Measurements from ENCODE around the gene ASF1A.

DNA sequence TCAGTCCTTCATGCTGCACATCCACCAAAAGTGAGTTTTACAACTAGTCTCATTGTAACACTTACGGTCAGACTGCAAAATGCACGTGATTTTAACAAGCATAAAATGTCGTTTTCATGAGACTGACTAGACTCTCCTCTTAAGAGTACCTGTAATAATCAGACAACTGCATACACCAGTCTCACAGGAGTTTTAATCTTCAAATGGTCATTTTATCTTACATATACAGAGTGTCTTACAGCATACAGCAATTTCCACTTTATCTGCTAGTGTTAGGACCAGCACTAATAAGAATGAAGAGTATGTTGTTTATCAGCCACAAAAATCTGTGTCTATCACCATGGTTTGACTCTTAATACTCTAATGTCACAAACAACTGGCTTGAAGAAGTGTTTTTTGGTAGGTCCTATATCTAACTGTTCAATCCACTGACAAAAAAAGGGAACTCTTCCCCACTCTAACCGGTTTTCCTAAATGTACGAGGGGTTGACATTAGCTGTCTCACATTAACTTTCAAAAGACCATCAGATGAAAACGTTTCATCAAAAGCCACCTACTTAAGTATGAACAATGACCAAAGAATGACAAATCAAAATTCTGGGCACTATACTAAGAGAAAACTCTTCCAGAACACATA, 1.5 kb upstream of the ASF1A start:
- TF ChIP-seq TAF1 (conservative IDR thresholded peaks at IDR 0.05) (no peak), EGR1 (IDR thresholded peaks at IDR 0.05; ENCODE audit: low read depth in 2 of 2) (no peak), SP1 (IDR thresholded peaks at IDR 0.05) (no peak), YY1 (IDR thresholded peaks at IDR 0.05) (no peak), RAD21 (IDR thresholded peaks at IDR 0.05) (no peak)
- TF ChIP-seq, protein P1, sequence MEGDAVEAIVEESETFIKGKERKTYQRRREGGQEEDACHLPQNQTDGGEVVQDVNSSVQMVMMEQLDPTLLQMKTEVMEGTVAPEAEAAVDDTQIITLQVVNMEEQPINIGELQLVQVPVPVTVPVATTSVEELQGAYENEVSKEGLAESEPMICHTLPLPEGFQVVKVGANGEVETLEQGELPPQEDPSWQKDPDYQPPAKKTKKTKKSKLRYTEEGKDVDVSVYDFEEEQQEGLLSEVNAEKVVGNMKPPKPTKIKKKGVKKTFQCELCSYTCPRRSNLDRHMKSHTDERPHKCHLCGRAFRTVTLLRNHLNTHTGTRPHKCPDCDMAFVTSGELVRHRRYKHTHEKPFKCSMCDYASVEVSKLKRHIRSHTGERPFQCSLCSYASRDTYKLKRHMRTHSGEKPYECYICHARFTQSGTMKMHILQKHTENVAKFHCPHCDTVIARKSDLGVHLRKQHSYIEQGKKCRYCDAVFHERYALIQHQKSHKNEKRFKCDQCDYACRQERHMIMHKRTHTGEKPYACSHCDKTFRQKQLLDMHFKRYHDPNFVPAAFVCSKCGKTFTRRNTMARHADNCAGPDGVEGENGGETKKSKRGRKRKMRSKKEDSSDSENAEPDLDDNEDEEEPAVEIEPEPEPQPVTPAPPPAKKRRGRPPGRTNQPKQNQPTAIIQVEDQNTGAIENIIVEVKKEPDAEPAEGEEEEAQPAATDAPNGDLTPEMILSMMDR (IDR thresholded peaks at IDR 0.05; ENCODE audit: low read depth, low read length, missing input control), result no peak
- TF ChIP-seq, protein P2, sequence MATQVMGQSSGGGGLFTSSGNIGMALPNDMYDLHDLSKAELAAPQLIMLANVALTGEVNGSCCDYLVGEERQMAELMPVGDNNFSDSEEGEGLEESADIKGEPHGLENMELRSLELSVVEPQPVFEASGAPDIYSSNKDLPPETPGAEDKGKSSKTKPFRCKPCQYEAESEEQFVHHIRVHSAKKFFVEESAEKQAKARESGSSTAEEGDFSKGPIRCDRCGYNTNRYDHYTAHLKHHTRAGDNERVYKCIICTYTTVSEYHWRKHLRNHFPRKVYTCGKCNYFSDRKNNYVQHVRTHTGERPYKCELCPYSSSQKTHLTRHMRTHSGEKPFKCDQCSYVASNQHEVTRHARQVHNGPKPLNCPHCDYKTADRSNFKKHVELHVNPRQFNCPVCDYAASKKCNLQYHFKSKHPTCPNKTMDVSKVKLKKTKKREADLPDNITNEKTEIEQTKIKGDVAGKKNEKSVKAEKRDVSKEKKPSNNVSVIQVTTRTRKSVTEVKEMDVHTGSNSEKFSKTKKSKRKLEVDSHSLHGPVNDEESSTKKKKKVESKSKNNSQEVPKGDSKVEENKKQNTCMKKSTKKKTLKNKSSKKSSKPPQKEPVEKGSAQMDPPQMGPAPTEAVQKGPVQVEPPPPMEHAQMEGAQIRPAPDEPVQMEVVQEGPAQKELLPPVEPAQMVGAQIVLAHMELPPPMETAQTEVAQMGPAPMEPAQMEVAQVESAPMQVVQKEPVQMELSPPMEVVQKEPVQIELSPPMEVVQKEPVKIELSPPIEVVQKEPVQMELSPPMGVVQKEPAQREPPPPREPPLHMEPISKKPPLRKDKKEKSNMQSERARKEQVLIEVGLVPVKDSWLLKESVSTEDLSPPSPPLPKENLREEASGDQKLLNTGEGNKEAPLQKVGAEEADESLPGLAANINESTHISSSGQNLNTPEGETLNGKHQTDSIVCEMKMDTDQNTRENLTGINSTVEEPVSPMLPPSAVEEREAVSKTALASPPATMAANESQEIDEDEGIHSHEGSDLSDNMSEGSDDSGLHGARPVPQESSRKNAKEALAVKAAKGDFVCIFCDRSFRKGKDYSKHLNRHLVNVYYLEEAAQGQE (IDR thresholded peaks at IDR 0.05), result no peak
- TF ChIP-seq, protein P3, sequence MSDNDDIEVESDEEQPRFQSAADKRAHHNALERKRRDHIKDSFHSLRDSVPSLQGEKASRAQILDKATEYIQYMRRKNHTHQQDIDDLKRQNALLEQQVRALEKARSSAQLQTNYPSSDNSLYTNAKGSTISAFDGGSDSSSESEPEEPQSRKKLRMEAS (IDR thresholded peaks at IDR 0.05), result no peak
